Astrocyte of the cerebellum (primary cell): ENCODE results near the gene STAT4.
A peak's percentile ranks its signal among the peaks of the same experiment; 100 is the strongest.

Source experiments
- DNase-seq: peaks from one replicate; pipeline ENCODE4 v3.0.0-alpha.2; 2011; ENCODE audit warnings: low read depth
- H3K4me3 ChIP-seq: 2 replicates; pipeline ENCODE4 v1.5.1; 2011; ENCODE audit warnings: mild to moderate bottlenecking, low read depth, low read length, moderate library complexity
- CTCF ChIP-seq: IDR thresholded peaks from 2 replicates; pipeline ENCODE4 v1.5.1; 2012; ENCODE audit warnings: low read length, low read depth, moderate library complexity, mild to moderate bottlenecking; ENCODE audit errors: missing control alignments
- in situ Hi-C: cut with HindIII; loops from 2 replicates; pipeline ENCODE4 v1.10.0; 2017; ENCODE audit warnings: low sequenced_read_pairs

The STAT4 gene

GRCh38 chr2:191183516-191183915, 32.7 kb upstream of the STAT4 start:
- TF ChIP-seq CTCF = no peak
- no peak overlapping the region for H3K4me3 ChIP-seq
- in situ Hi-C loops = no loop called here
- no peak for DNase-seq

- in situ Hi-C loops = no loop called here
These were observed 32.3 kb upstream of the STAT4 start for GRCh38 chr2:191183081-191183480.

GRCh38 chr2:191180713-191181112, 29.9 kb upstream of the STAT4 start:
- in situ Hi-C loops = no loop called here

More at GRCh38 chr2:191183081-191183480, 32.3 kb upstream of the STAT4 start:
- no peak for TF ChIP-seq CTCF
- no peak for DNase-seq
- no peak overlapping the region for H3K4me3 ChIP-seq

GRCh38 chr2:191180276-191180675, 29.5 kb upstream of the STAT4 start:
- in situ Hi-C loops = no loop called here
- no peak for TF ChIP-seq CTCF
- DNase-seq = no peak
- H3K4me3 ChIP-seq = no peak overlapping the region

More at GRCh38 chr2:191180713-191181112, 29.9 kb upstream of the STAT4 start:
- DNase-seq = no peak
- no peak overlapping the region for H3K4me3 ChIP-seq
- TF ChIP-seq CTCF = no peak

GRCh38 chr2:191178806-191179514, 28.2 kb upstream of the STAT4 start:
- TF ChIP-seq CTCF = no peak
- H3K4me3 ChIP-seq = no peak overlapping the region
- in situ Hi-C loops = no loop called here
- DNase-seq = peak; percentile 18

- H3K4me3 ChIP-seq = no peak overlapping the region
- DNase-seq = no peak
- in situ Hi-C loops = no loop called here
- no peak for TF ChIP-seq CTCF
These were observed 27.2 kb upstream of the STAT4 start for GRCh38 chr2:191177751-191178736.
